NCI-H2107 treated with DMSO at 0.1 percent for 48 hours (cell line): ENCODE measurements around the gene CCDC195.

Source experiments
- DNase-seq: peaks from one replicate; lab custom pipeline; 2025; ENCODE audit not compliant: unreplicated experiment; lab: John Stamatoyannopoulos, UW

CCDC195 gene

GRCh38 chr2:224716201-224716600, at the start of gene CCDC195:
CCDC195 (minus strand) TSS chr2:224716365; CDS start chr2:224716365, 0 bp downstream.
- no peak for DNase-seq

DNA sequence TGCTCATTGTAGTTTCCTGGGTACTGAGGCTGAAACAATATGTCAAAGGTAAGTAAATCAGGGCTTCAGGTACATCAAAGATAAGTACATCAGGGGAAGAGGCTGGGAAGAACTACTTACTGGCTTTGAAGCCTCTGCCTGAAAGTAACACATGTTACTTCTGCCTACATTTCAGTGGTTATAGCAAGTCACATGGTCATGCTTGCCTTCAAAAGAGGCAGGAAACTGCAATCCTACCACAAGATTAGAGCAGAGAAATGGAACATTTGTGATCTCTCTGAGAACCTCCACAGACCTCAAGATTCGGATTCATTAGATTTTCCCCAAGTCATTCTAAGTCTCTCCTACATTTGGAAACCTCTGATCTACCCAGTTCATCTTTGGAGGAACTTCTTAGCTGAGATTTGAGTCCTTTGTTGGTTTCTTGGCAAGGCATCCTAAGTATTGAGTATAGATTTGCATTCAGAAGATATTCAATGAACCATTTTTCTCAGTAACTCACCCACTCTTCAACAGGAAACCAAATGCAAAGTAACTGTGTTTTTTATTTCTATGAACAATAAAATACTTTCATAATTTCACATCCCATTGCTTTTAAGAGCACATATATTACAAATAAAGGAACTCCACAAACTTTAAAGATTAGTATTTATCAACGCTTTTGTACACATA, 48.5 kb upstream of the CCDC195 start:
- no peak for DNase-seq

DNA sequence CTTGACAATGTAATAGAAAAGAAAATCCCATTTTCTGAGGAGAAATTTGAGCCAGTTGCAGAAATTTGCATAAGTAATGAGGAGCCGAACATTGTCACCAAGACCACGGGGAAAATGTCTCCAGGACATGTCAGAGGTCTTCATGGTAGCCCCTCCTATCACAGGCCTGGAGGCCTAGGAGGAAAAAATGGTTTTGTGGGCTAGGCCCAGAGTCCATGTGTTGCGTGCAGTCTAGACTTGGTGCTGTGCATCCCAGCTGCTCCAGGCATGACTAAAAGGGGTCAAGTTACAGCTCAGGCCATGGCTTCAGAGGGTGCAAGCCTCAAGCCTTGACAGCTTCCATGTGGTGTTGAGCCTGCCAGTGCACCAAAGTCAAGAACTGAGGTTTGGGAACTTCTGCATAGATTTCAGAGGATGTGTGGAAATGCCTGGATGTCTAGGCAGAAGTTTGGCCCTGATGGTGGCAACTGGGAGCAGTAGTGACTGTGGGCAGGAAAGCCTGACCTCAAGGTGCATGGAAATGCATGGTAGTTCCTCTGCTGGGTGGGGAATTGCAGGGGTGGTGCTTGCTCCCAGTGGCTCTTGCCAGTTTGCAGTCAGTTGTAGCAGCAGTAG, 41.9 kb upstream of the CCDC195 start:
- no peak for DNase-seq

DNA sequence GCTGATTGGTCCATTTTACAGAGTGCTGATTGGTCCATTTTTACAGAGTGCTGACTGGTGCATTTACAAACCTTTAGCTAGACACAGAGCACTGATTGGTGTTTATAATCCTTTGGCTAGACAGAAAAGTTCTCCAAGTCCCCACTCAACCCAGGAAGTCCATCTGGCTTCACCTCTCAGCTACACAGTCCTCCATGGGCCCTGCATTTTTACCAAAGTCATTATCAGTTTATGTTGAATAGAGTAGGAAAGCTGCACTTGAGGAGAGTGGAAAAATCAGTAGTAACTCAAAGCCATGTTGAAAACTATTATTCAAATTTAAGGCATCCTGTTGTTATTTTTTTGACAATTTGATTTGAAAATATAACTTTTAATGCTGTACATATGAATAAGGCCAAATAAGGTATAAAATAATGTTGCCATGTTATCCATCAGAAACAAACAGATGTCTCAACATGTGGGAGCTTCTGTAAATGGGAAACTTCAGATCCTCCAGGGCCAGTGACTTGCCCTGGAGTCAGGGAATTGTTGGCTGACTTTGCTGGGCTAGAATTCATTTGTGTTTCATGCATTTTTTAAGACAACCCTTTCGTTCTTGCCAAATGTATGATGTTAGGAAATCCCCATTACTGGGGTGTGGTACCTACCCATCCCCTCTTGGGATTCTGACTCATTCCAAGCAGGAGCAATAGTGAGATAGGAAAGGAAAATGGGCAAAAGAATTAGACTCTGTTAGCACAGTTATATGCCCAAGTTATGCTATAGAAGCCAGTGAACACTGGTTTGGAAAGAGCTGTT, 37.8 kb upstream of the CCDC195 start:
- no peak for DNase-seq

- DNase-seq, result no peak
Observed at GRCh38 chr2:224751996-224752698, 36.0 kb upstream of the CCDC195 start.

DNA sequence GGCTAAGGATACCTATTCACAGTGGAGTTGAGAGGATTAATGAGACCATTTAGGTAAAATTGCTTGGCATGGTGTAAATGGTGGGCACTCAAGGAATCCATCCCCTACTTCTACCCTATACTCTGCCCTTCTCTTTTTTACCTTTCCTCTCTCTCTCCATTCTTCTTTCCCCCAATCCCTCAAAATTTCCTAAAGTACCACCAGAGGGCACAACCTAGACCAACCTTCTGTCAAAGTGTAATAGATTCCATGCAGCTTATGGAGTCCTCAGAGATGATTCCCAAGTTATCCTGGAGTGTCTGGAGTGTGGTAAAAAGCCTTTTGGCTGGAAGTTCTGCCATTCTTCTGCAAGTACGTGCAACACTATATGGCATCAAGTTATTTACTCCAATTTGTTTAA, 33.0 kb upstream of the CCDC195 start:
- no peak for DNase-seq

DNA sequence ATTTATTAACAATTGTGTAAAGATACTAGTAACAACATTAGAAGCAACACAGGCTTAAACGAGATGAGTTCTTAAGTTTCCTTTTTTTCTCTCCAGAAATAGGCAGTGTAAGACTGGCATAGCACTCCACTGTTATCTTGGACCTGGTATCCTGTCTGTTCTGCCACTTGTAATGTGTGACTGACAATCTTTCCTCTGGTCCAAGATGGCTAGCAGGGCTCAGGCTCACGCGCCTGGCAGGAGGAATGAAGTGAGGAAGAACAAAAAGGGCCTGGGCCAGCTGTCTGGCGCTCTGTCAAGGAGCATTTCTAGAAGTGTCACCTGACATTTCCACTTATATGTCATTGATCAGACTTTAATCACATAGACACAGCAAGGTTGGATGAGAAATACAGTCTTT, 31.6 kb upstream of the CCDC195 start:
- no peak for DNase-seq

- DNase-seq, result no peak
Observed at GRCh38 chr2:224736227-224736626, 20.1 kb upstream of the CCDC195 start.

GRCh38 chr2:224734949-224735348, 18.8 kb upstream of the CCDC195 start:
- DNase-seq, result no peak

DNA sequence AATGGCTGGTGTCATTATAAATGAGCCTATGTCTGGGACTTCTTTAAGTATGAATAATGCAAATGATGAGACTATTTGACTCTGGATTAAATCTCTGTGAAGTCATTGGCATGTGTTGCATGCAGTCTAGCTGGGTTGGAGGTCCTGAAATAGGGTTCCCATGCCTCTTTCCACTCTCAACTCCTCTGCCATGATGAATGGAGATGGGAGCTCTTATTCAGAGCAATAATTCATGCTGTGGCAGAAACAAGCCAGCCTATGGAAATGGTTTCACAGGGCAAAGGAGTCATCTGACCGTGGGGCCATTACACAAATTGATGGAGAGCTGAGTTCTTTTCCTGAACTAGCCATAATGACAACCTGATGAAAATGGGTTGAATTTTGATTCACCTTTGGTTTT, 15.5 kb upstream of the CCDC195 start:
- no peak for DNase-seq

DNA sequence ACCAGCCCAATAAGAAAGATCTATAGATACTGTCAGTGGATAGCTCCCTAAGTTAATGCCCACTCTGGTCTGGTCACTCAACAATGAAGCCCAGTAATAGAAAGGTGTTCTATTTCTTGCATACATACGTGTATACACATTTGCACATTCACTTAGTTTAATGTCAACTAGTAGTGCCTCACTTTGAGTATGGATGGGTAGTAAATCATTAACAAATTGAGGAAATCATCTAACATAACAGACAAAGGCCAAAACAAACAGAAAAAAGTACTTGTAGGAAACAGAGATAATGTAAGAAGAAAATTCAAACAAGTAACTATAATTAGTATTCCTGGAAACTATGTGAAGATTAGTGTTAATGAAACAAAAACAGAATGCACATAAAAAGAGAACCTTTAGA, 13.3 kb upstream of the CCDC195 start:
- DNase-seq, result no peak

DNA sequence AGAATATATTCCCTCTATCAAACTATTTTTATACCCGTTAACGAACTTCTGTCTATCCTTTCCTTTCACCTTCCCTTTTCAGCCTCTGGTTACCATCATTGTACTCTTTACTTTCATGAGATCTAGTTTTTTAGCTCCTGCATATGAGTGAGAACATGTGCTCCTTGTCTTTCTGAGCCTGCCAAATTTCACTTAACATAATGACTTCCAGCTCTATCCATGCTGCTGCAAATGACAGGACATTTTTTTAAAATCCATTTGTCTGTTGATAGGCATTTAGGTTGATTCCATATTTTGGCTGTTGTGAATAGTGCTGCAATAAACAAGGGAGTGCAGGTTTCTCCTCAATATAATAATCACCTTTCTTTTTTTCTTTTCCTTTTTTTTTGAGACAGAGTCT, 8.2 kb upstream of the CCDC195 start:
- DNase-seq, result no peak

GRCh38 chr2:224723586-224724217, 7.5 kb upstream of the CCDC195 start:
- DNase-seq, result no peak

DNA sequence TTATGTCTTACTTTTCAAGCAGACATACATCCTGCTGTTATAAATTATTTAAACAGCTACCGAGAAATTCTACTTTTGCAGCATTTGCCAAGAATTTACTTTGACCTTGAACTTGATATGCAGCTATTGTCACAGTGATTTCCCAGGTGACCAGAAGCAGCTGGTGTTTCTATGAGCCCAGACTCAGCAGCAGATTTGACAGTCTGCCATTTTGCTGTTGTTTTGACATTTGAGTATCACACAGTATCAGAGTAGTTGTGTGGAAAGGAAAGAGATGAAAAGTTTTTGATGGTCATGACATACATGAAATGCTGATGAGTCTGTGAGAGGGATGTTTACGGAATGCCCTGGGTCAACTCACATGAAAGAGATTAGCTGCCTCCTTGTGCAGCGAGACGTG, 6.6 kb upstream of the CCDC195 start:
- no peak for DNase-seq

DNA sequence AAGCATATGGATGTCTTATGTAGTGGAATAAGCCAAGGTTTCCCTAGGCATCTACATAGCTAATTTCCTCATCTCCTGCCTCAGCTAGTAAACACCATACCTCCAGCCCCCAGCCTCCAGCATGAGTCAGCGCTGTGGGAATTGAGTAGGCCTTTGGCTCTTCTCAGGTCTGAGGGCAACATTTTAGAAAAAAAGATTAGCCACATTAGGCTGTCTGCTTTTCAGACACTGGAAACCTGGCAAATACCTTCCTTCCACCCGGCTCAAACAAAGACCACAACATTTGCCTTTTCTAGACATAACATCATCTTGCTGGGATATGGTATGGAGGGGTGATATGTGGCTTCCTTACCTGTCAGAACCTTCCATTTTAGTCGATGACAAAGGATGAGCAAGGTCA, 6.1 kb upstream of the CCDC195 start:
- DNase-seq, result no peak

DNA sequence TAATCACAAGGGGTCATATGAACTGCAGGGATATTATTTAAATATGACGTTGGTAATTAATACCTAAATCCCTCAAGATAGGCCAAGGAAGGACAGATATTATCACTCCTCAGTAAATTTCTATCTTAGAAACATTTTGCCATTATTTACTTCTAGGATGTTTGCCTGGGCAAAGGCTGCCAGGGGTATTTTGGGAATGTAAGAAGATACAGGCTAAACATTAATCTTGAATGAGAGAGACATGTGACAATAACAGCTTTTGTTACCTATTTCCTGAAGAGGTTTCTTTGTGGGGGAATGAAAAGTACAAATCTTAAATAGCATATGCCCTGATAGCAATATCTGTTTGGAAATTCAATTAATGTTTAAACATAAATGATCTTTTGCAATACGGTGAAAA, 756 bp upstream of the CCDC195 start:
- DNase-seq, result no peak

DNA sequence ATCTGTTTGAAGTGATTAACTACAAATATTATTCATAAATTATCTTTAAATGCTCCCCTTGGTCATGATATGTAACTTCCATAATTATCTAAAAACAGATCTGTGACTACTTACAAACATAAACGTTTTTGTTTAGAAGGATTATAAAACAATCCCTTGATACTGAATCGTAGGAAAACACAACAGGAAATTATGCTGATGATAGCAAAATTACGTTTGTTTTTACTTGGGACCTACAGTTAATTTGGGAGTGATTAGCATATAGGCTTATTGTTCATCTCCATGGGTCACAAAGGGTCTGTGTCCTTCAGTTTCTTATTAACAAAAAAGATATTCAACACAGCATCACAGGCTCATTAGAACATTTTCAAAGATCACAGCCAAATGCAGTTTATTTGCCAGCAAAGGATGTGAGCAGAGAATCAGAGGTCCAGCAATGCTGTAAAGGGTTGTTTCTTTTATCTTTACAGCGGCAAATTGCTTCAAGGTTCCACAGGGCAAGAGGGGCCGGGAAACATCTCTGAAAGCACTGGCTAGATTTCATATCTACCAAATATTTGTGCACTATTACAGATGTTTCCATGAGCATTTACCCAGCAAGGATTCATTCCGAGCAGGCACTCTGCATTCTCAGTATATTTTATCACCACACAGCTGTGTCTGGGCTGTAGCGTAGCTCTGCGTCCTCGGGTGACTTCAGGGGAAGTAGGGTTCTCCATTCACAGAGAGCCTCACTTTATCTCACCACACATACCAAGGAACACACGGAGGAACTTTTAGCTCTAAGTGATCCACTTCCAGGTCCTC, 4.1 kb downstream of the CCDC195 start:
- no peak for DNase-seq

GRCh38 chr2:224711381-224711780, 4.8 kb downstream of the CCDC195 start:
- DNase-seq, result no peak

DNA sequence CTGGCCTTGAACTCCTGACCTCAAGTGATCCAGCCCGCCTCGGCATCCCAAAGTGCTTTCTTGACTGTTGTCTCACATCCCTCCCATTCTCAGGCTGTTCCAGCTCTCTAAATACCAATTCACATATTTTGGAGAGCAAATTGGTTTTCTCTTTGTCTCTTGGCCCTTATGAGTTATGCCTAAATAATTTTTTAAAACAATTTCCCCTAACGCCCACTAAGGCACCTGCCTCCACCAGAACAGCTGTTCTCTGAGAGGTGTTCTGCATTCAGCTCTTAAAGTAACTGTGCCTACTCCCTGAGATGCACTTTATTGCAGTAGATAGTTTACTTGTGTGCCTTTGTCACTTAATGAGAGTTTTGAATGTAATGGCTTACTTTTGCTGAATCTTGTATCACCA, 6.9 kb downstream of the CCDC195 start:
- DNase-seq, result no peak

GRCh38 chr2:224694502-224694901, 21.7 kb downstream of the CCDC195 start:
- DNase-seq, result no peak
